ENCODE measurements around the gene IL23R.

The IL23R gene

DNA sequence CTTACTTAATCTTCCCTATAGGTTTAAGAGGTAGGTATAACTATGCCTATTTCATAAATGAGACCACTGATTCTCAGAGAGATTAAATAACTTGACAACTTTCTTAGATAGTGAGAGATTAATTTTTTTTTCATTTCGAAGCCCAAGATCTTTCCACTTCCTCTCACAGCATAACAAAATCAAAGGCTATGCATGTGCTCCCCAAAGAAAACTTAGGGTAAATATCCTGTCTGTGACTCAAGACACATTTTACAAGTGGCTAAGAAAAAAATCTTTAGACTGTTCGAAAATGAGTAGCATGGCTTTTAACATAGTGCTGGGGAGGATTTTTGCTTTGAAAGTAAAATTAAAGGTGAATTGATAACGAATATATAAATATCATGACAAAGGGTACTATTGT lies 23.3 kb upstream of the IL23R start:
- no peak for TF ChIP-seq CTCF (IDR thresholded peaks at IDR 0.05)

DNA sequence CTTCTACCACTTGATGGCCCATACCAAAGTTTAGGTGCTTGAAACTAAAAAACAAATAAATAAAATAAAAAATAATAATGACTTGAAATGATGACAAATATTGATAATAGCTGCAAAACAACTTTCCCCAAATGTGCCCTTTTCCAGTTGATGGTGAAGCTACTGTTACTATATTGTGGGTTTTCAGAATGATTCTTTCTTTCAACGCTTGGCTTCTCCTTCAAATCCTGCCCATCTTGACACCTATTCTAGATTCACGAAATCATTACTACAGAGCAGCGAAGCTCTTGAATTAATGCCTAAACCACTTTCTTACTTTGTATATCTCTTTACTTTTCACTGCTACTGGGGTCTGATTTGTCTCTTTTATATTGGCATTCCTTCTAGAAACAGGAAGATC lies 22.3 kb upstream of the IL23R start:
- no peak for TF ChIP-seq CTCF (IDR thresholded peaks at IDR 0.05)

DNA sequence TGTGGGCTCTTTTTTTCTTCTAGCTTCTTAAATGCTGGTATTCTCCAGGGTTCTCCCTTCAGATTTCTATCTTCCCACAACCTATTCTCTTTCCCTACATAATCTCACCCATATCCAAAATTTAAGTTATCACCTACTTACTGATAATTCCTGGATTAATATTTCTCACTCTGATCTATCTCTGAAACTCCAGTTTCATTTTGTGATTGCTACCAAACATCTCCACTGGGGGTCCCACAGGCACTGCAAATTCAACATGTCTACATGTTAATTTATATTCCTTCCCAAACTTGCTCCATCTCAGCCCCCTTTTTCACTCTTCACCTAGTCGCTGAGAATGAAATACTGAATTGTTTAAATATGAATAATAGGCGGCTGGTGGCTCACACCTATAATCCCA lies 21.6 kb upstream of the IL23R start:
- peak; percentile 34 for TF ChIP-seq CTCF (IDR thresholded peaks at IDR 0.05)

DNA sequence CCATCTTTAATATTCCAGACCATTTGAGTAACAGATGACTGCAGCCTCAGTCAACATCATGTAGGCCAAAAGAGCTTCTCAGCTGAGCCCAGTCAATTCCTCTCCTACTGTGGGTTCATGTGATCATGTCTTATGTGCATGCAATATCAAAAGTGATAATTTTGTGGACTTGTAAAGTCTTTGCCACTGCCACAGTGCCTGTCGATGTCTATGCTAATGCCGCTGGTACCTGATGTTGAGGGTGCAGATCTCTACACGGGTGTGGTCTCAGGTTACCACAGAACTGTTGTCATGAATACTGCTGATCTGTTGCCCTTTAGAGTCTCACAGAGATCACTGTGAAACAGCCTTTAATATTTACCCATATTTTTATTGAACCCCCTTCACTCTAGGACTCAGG lies 20.2 kb upstream of the IL23R start:
- TF ChIP-seq CTCF (IDR thresholded peaks at IDR 0.05): no peak

- TF ChIP-seq CTCF (IDR thresholded peaks at IDR 0.05): no peak
Measured at GRCh38 chr1:67146539-67146938, 19.7 kb upstream of the IL23R start.

DNA sequence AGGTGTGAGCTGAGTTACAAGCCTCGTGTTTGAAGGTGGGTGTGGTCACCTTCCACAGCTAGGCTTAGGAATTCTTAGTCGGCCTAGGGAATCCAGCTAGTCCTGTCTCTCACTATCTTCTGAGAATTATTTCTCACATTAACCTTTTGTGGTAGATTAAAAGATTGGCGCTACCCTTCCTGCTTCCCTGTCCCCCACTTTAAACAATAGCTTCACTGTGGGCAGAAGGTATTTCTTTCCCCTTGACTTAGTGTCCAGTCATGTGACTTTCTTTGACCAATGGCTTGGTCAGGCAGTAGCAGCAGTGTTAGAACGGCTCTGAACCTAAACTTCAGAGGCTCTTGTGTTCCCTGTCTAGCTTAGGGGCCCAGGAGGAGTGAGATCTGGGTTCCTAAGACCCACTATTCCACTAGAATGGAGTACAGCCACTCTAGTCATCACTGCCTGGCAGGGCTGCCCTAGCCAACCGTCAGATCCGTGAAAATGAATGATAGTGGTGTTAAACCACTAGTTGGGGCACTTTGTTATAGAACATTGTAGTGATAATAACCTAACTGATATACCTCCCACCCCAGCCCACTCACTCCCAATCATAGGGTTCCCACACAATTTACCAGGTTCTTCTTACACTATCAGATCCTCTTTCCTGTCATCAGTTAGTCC lies 17.6 kb upstream of the IL23R start:
- TF ChIP-seq CTCF (IDR thresholded peaks at IDR 0.05): no peak

- peak; percentile 81 for TF ChIP-seq CTCF (IDR thresholded peaks at IDR 0.05)
Measured at GRCh38 chr1:67149179-67149770, 17.0 kb upstream of the IL23R start.

- TF ChIP-seq CTCF (IDR thresholded peaks at IDR 0.05): no peak
Measured at GRCh38 chr1:67150931-67151330, 15.3 kb upstream of the IL23R start.

All from LNCAP (cell line).